ENCODE data around the gene TXNL4A.

DNA sequence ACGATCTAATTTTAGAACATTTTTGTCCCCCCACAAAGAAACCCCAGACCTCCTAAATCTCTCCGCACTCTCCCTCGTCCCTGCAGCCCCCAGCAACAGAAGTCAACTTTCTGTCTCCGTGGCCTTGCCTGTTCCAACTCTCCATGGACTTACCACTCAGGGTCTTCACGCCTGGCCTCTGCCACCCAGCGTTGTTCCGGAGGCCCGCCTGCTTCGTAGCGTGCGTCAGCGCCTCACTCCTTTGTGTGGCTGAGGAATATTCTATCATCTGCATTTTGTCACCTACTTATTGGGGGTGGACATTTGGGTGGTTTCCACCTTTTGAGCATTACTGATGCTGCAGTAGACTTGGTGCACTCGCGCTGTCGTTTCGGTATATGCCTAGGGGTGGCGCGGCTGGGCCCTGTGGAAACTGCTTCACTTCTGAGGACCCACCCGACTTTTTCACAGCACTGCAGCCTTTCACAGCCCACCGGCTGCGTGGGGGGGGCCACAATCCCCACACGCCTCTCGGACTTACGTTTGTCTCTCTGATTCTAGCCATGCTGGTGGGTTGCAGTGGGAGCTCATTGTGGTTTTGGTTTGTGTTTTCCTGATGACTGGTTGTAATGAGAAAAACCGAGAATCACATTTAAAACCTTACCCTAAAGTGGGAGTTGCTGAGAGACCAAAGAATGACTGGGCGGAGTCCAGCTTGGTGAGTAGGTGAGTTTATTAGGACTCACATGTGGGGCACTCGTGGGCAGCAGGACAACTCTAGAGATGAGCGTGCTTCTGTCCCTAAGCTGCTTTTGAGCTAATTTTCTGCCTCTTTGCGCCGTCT is 25.3 kb downstream of the TXNL4A start:
- TF ChIP-seq POLR2A (IDR thresholded peaks at IDR 0.05), result no peak
- peak in 1 of 6 experiments; percentile 11 for TF ChIP-seq CTCF (IDR thresholded peaks at IDR 0.05)

Measured in esophagus squamous epithelium (tissue), 4 donors.